Activated CD4-positive, alpha-beta T cell treated with anti-CD3 and anti-CD28 coated beads for 36 hours (primary cell): ENCODE measurements around the gene DSCAML1. TPM values are rescaled to one million over a fixed set of nuclear protein-coding genes. Genes with fewer than 3 reads are reported as not detected.

Experiments
- ATAC-seq: fragments of 200-7000 bp; cut with Tn5 transposase; one replicate; pipeline ENCODE4 v1.10.0; 2021; ENCODE audit warnings: mild to moderate bottlenecking, moderate library complexity
- CTCF ChIA-PET: fragments of 350-600 bp; sonication (Branson Sonifier 250); formaldehyde crosslinking; loops from one replicate; lab custom pipeline; 2021; ENCODE audit warnings: antibody characterized with exemption; lab: Charles Lee
- POLR2A ChIA-PET: fragments of 350-600 bp; sonication (Branson Sonifier 250); formaldehyde crosslinking; loops from one replicate; lab custom pipeline; 2021; ENCODE audit warnings: antibody characterized with exemption, inconsistent platforms; lab: Charles Lee
- DNase-seq: peaks from one replicate; pipeline ENCODE4 v3.0.0-alpha.2; 2020
- H3K27ac Mint-ChIP-seq: one replicate; pipeline ENCODE4 v1.8.0; 2021; ENCODE audit warnings: mixed read lengths
- H3K27me3 Mint-ChIP-seq: one replicate; pipeline ENCODE4 v1.8.0; 2021; ENCODE audit warnings: mixed read lengths
- H3K36me3 Mint-ChIP-seq: one replicate; pipeline ENCODE4 v1.8.0; 2021; ENCODE audit warnings: low read depth, mixed read lengths
- H3K4me1 Mint-ChIP-seq: one replicate; pipeline ENCODE4 v1.8.0; 2021; ENCODE audit warnings: mixed read lengths
- H3K4me3 Mint-ChIP-seq: one replicate; pipeline ENCODE4 v1.8.0; 2021; ENCODE audit warnings: mild to moderate bottlenecking, moderate library complexity, mixed read lengths
- H3K9me3 Mint-ChIP-seq: one replicate; pipeline ENCODE4 v1.8.0; 2021; ENCODE audit warnings: low read depth, mixed read lengths
- intact Hi-C, 2 experiments: fragments of 100-400 bp; cut with DNase I in 1 of 2; cut with micrococcal nuclease in 1 of 2; formaldehyde crosslinking; loops; one replicate each; pipeline versions ENCODE4 v1.14.2 to v1.15.1; 2022 to 2024; cut with DNase I, micrococcal nuclease
- total RNA-seq, 2 experiments: library from RNA; stranded (reverse); gene quantifications; one replicate each; pipeline ENCODE4 v1.2.3, GENCODE V29; 2021

The DSCAML1 gene
- total RNA-seq, 2 experiments from 2014 or later = 0.05 to 0.67 TPM

GRCh38 chr11:117465236-117465997 is 331.6 kb downstream of the DSCAML1 start:
- Mint-ChIP-seq H3K27ac (no peak overlapping the region), H3K9me3 (no peaks in the 10 kb centered on the region), H3K4me3 (no peak overlapping the region), H3K36me3 (no peaks in the 10 kb centered on the region), H3K27me3 (peaks cover 2% of the 10 kb centered on the region), H3K4me1 (no peaks in the 10 kb centered on the region)
- intact Hi-C loops = no loop called here
- ChIA-PET CTCF (no interaction called here), POLR2A (no interaction called here)
- no peak for DNase-seq
- no peak for ATAC-seq

DNA sequence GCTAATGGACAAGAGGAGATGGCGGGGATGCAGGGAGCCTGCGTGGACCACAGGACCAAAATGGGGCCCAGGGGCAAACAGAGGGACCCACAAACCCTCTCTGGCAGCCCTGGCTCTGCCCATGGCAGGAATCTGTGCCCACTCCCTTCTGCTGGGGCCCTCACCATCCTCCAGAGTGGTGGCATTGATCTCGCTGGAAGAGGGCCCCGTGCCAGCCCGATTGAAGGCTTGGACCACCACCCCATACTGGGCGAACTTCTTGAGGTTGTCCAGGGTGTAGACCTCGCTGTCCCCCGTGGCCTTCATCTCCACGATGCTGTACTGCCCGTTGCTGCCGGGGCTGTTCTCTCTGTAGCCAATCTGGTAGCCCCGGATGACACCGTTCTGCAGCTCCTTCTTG is 332.2 kb downstream of the DSCAML1 start:
- no peak overlapping the region for H3K27ac Mint-ChIP-seq
- ChIA-PET CTCF (interaction anchor here (0.6 kb wide), 1 partner anchor 54 kb away, joined by 3 read pairs; no protein-coding TSS in a partner anchor), POLR2A (no interaction called here)
- no peak overlapping the region for H3K4me3 Mint-ChIP-seq
- ATAC-seq (no peak), DNase-seq (no peak)
- no peaks in the 10 kb centered on the region for H3K36me3 Mint-ChIP-seq
- H3K9me3 Mint-ChIP-seq = no peaks in the 10 kb centered on the region
- H3K4me1 Mint-ChIP-seq = no peaks in the 10 kb centered on the region
- intact Hi-C loops = no loop called here
- H3K27me3 Mint-ChIP-seq = peaks cover 2% of the 10 kb centered on the region

DNA sequence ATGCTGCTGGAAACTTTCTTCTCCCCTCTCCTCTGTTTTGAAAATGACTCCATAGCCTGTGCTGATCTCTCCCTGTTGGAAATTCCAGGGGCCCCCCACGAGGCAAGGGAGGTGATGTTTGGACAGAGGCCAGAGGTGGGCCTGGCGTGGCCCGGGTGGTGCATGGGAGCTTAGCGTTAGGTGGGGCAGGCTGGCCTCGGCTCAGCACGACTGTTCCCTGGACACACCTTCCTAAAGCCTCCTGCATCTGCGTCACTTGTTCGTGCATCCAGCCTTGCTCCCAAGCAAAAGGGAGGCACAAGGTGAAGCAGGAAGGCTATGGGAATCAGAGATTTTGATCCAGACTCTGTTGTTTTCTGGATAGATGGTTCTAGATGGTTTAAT is 334.2 kb downstream of the DSCAML1 start:
- ChIA-PET CTCF (no interaction called here), POLR2A (no interaction called here)
- no peaks in the 10 kb centered on the region for H3K36me3 Mint-ChIP-seq
- H3K4me1 Mint-ChIP-seq = peaks cover 6% of the 10 kb centered on the region
- peaks cover 2% of the 10 kb centered on the region for H3K27me3 Mint-ChIP-seq
- H3K9me3 Mint-ChIP-seq = no peaks in the 10 kb centered on the region
- H3K4me3 Mint-ChIP-seq = no peak overlapping the region
- no peak for DNase-seq
- no peak overlapping the region for H3K27ac Mint-ChIP-seq
- no peak for ATAC-seq
- intact Hi-C loops = no loop called here

GRCh38 chr11:117462183-117462863 is 334.7 kb downstream of the DSCAML1 start:
- CTCF ChIA-PET = interaction anchor here (2.0 kb wide), 1 partner anchor 36 kb away, joined by 6 read pairs; no protein-coding TSS in a partner anchor
- ATAC-seq = no peak
- no peak for DNase-seq

GRCh38 chr11:117461396-117462182 is 335.4 kb downstream of the DSCAML1 start:
- no peak for DNase-seq
- intact Hi-C loops = no loop called here
- Mint-ChIP-seq H3K9me3 (no peaks in the 10 kb centered on the region), H3K4me3 (no peak overlapping the region), H3K27me3 (peaks cover 2% of the 10 kb centered on the region), H3K4me1 (peaks cover 8% of the 10 kb centered on the region), H3K27ac (no peak overlapping the region), H3K36me3 (no peaks in the 10 kb centered on the region)
- ChIA-PET CTCF (interaction anchor here (2.0 kb wide), 1 partner anchor 35 kb away, joined by 6 read pairs; no protein-coding TSS in a partner anchor), POLR2A (no interaction called here)
- no peak for ATAC-seq

More at GRCh38 chr11:117462183-117462863, 334.7 kb downstream of the DSCAML1 start:
- no peak overlapping the region for H3K27ac Mint-ChIP-seq
- H3K4me1 Mint-ChIP-seq = peaks cover 6% of the 10 kb centered on the region
- POLR2A ChIA-PET = no interaction called here
- no peaks in the 10 kb centered on the region for H3K36me3 Mint-ChIP-seq
- intact Hi-C loops = no loop called here
- H3K4me3 Mint-ChIP-seq = no peak overlapping the region
- H3K27me3 Mint-ChIP-seq = peaks cover 2% of the 10 kb centered on the region
- no peaks in the 10 kb centered on the region for H3K9me3 Mint-ChIP-seq

DNA sequence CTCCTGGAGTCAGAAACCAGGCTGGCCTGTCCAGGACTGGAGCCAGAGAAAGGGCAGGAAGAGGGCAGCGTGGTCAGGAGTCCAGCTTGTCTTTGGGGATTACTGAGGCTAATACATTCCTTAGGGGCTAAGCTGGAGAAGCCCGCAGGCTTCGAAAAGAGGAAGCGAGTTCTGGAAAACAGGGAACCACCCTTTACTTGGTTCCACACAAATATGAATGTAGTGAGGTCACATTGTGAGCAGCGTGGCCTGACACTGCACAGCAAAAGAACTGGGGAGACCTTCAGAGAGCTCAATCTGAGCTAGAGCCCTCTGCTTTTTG is 337.1 kb downstream of the DSCAML1 start:
- peaks cover 17% of the 10 kb centered on the region for H3K4me1 Mint-ChIP-seq
- H3K9me3 Mint-ChIP-seq = peaks cover 3% of the 10 kb centered on the region
- POLR2A ChIA-PET = no interaction called here
- H3K27me3 Mint-ChIP-seq = peaks cover 2% of the 10 kb centered on the region
- intact Hi-C loops = loop anchor here in 1 of 2 experiments (5.0 kb wide), 1 partner anchor 487 kb away; no protein-coding TSS in a partner anchor
- H3K36me3 Mint-ChIP-seq = no peaks in the 10 kb centered on the region
- no peak for ATAC-seq
- CTCF ChIA-PET = interaction anchor here (0.6 to 2.0 kb wide), 3 partner anchors 10 to 34 kb away, joined by 3 to 6 read pairs (median 3); no protein-coding TSS in a partner anchor
- H3K4me3 Mint-ChIP-seq = no peak overlapping the region
- H3K27ac Mint-ChIP-seq = no peak overlapping the region
- DNase-seq = no peak

DNA sequence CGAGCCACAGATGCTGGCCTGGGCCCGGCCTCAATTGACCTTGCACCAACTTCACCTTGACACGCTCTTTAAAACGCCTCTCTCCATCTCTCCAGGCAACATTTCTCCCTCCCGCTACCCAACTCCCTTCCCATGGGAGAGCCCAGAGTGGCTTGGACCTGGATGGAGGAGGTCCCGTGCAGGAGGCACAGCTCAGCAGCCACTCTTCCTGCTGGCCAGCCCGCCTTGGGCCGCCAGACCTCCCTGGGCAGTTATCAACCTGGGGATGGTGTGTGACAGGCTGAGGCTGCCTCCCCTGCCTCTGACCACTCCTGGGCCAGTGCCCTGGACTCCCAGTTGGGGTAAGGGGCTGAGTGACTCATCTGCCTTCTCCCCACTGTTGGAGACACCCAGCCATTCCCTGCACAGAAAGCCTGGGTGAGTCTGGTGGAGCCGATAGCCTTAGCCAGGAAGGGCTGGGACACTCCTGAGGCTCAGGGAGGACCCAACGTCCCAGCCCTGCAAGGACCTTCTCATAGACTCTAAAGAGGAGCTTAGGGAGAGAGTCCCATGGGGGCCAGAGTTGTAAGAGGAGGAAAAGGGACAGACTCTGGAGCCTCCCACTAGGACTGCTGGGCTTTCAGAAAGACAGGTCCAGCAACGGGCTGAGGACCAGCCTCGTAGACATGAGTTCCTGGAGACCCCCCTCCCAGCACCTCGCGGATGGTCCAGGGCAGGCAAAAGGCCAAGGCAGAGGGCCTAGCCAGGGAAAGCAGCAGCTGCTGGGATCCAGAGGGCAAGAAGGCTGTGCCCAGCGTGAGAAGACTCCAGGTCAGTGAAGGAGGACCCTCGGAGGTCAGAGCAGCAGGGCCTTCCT is 337.7 kb downstream of the DSCAML1 start:
- H3K36me3 Mint-ChIP-seq = peaks cover 2% of the 10 kb centered on the region
- ChIA-PET CTCF (no interaction called here), POLR2A (no interaction called here)
- H3K27ac Mint-ChIP-seq = no peak overlapping the region
- ATAC-seq = no peak
- peaks cover 17% of the 10 kb centered on the region for H3K4me1 Mint-ChIP-seq
- peaks cover 3% of the 10 kb centered on the region for H3K27me3 Mint-ChIP-seq
- peaks cover 8% of the 10 kb centered on the region for H3K9me3 Mint-ChIP-seq
- no peak for DNase-seq
- intact Hi-C loops = loop anchor here in 1 of 2 experiments (5.0 kb wide), 1 partner anchor 488 kb away; no protein-coding TSS in a partner anchor
- H3K4me3 Mint-ChIP-seq = no peak overlapping the region

- H3K4me1 Mint-ChIP-seq = peaks cover 17% of the 10 kb centered on the region
- DNase-seq (peak; percentile 73), ATAC-seq (peak; percentile 57)
- H3K9me3 Mint-ChIP-seq = peaks cover 13% of the 10 kb centered on the region
- peak overlapping the region; percentile 25 for H3K27ac Mint-ChIP-seq
- peak overlapping the region; percentile 17 for H3K4me3 Mint-ChIP-seq
- ChIA-PET POLR2A (interaction anchor here (0.6 kb wide), 1 partner anchor 771 kb away, joined by 3 read pairs; no protein-coding TSS in a partner anchor), CTCF (no interaction called here)
- intact Hi-C loops = loop anchor here in 1 of 2 experiments (5.0 kb wide), 1 partner anchor 489 kb away; no protein-coding TSS in a partner anchor
- peaks cover 7% of the 10 kb centered on the region for H3K27me3 Mint-ChIP-seq
- H3K36me3 Mint-ChIP-seq = peaks cover 2% of the 10 kb centered on the region
Measured at GRCh38 chr11:117458275-117459122, 338.5 kb downstream of the DSCAML1 start.

GRCh38 chr11:117457835-117458234 is 339.2 kb downstream of the DSCAML1 start:
- ChIA-PET CTCF (no interaction called here), POLR2A (interaction anchor here (0.6 kb wide), 1 partner anchor 772 kb away, joined by 3 read pairs; no protein-coding TSS in a partner anchor)
- H3K27me3 Mint-ChIP-seq = peaks cover 8% of the 10 kb centered on the region
- intact Hi-C loops = loop anchor here in 1 of 2 experiments (5.0 kb wide), 1 partner anchor 489 kb away; no protein-coding TSS in a partner anchor
- H3K9me3 Mint-ChIP-seq = peaks cover 14% of the 10 kb centered on the region
- peak overlapping the region; percentile 17 for H3K4me3 Mint-ChIP-seq
- peaks cover 17% of the 10 kb centered on the region for H3K4me1 Mint-ChIP-seq
- peaks cover 2% of the 10 kb centered on the region for H3K36me3 Mint-ChIP-seq
- H3K27ac Mint-ChIP-seq = peak overlapping the region; percentile 25
- ATAC-seq (peak; percentile 31), DNase-seq (peak; percentile 30)
